NCI-H2029 (cell line): ENCODE data around the gene TMC3.
A peak's percentile ranks its signal among the peaks of the same experiment; 100 is the strongest.
"Not testable (repeated sequence)": the region's sequence is repeated elsewhere in the genome, so short reads cannot be mapped to it uniquely, and the experiment has no call there.

Experiments used
- DNase-seq: peaks from one replicate; lab custom pipeline; 2025; lab: John Stamatoyannopoulos, UW

TMC3 gene

DNA sequence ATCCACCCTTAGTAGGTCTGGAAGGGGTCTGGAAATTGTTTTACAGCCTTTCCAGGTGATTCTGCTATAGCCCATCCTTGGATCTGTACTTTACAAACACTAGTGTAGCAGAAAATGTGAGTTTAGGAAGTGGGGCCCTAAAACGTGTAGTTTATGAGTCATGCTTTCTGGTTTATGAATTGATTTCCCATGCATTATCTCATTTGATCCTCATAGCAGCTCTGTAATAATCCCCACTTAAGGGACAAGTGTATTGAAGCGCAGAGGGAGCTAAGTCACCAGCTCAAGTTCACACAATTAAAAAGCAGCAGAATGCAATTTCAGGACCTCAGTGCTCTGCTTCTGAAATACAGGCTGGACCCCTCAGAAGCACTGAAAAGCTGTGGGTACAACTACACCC, 27.4 kb downstream of the TMC3 start:
- no peak for DNase-seq

DNA sequence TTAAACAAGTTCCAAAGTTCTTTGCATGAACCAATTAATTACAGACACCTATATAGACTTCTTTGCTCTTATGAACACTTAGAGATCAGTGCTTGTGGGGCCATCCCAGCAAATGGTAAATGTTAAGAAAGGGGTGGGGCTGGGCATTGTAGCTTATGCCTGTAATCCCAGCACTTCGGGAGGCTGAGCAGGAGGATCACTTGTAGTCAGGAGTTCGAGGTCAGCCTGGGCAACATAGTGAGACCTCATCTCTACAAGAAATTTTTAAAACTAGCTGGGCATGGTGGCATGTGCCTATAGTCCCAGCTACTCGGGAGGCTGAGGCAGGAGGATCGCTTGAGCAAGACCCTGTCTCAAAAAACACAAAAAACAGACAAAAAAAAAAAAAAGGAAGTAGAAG, 30.6 kb downstream of the TMC3 start:
- DNase-seq, result no peak

- DNase-seq, result no peak
Observed at GRCh38 chr15:81341351-81341750, 32.7 kb downstream of the TMC3 start.

- DNase-seq, result no peak
Observed at GRCh38 chr15:81339851-81340250, 34.2 kb downstream of the TMC3 start.

GRCh38 chr15:81339321-81339720, 34.7 kb downstream of the TMC3 start:
- no peak for DNase-seq

DNA sequence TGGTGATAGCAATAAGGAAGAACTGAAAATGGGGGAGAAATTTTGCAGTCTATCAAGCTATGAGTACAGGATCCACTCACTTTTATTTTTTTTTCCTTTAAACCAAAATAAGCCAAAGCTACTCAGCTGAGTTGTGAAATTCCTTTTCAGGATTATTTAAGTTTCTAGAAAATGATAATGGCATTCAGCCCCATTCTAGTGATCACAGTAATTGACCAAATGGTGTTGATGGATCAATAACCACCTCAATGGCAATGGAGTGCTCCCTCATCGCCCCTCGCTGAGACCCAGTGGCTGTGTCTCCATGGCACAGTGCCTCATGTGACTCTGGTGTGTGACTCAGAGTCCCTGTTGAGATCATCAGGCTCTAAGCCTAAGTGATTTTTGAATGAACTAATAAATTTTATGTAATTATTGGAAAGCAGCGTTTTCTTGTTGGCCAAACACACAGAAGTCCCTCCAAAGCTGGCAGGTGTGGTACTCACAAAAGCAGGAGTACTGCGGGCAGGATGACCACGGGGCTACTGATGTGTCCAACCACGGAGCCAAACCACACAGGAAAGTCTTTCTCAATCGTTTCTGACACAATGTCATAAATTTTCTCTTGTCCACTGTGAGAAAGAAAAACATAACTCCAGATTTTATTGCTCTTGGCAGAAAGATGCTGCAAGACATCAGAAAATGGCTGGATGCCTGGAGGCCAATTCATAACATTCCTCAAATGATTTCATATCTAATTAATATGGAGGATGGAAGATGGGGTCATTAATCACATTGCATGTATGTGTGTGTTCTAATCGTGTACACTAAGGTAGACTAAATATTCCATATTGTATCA, 35.6 kb downstream of the TMC3 start:
- no peak for DNase-seq

DNA sequence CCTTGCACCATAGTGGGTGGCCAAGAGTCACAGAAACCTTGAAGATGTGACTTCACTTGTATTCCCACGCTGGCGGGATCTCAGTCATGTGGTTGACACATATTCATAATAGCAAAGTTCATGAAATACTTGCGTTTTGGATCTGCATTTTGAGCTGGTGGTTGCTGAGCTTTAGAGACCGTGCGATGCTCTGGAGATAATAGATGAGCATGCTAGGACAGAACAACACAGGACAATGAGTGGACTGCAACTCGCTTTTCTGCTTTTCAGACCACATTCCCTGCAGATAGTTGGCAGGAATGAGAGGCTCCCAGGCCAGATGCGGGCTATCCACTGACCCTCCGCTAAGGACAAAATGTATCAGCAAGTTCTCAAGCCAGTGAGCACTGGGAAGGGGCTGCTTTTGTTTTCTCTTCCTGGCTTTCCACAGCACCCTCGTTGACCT, 36.3 kb downstream of the TMC3 start:
- no peak for DNase-seq

GRCh38 chr15:81337241-81337640, 36.8 kb downstream of the TMC3 start:
- DNase-seq, result no peak

DNA sequence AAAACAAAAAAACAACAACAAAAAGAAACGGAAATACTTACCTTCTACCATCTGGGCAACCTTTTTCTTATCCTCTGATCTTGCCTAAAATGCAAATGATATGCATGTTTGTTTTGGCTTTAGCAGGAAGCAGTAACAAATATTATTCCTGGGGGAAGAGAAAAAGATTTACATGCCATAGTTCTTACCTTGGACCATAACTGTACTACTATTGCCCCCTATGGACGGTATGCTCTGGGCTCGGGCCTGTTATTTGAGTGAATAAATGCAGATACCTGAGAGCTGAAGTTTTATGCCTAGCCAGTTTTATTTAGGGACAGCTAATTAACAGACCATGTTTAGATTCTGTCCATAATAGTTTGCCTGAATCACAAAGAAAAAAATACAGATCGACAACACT, 37.4 kb downstream of the TMC3 start:
- no peak for DNase-seq

DNA sequence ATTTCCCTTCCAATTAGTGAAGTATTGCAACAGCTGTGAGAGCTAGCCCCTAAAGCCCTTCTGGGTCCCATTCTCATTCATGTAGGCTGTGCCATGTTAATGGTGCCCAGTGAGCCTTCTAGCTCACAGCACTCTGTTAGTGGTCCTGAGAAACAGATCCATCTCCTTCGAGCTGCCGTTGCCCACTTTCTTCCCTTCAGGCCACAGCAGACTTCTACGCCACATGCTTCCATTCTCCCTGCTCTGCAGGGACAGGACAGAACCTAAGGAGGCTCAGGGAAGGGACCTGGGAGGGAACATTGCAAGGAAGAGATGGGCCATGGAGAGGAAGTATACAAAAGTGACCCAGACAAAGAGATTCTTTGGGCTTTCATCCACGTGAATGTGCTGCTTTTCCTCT, 38.4 kb downstream of the TMC3 start:
- no peak for DNase-seq

DNA sequence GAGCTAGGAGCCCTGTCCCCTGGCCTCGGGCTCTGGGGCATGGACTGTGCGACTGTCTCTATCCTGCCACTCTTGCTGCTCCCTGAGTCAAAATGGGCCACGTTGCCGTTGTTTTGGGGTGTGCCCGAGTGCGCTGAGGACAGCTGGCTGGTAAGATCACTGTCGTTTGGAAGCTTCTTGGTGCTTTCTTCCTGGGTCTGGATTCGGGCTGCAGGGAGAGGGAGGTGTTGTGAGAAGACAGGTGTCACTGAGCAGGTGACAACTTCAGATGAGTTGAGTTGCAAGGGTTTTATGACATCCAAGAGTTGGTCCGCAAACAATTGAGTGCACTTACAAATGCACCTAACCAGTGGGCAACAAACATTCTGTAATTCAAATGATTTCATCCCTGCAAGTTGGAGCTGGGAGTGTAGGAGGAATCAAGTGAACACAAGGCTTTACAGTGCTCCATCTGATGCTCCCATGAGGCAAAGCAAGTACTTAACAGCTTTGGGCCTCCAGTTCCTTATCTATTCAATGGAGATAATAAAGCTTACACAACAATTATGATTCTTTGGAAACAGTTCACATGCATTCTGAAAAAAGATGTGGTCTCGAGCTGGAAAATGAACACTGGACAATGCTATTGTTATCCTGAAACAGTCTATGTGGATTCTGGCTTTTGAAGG, 39.1 kb downstream of the TMC3 start:
- no peak for DNase-seq

DNA sequence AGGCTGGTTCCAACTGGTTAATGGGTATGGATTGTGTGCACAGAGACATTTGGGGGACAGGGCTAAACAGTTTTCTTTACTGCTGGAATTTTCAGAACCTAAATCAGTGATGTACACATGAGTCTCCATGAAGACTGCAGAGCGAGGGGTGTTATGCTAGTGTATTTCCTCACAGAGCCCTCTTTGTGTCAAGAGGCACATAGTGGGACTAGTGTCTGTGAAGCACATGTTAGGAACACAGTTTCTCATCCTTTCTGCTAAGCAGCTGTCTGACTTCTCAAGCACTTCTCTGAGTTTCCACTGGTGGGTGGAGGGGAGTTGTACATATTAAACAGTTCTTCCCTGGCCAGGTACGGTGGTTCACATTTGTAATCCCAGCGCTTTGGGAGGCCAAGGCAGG, 40.6 kb downstream of the TMC3 start:
- DNase-seq, result no peak

GRCh38 chr15:81332326-81332725, 41.7 kb downstream of the TMC3 start:
- DNase-seq, result no peak

DNA sequence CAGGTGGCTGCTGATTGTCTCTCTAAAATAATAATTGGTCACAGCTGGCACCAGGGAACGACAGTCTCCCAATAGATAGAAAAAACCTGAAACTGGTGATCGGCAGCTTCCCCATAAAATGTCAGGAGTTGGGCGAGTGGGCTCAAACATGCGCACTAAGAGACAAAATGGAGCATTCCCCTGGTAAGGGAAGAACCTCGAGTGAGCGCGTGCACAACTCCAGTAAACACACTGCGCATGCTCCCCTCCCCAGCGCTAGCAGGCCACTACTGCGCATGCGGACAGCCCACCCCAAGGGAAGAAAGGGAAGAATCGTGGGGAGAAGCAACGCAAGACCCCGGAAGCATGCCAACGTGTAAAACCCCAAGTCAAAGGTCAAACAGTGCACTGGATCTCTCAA, 42.4 kb downstream of the TMC3 start:
- no peak for DNase-seq

GRCh38 chr15:81331141-81331540, 42.9 kb downstream of the TMC3 start:
- not testable (repeated sequence) for DNase-seq

DNA sequence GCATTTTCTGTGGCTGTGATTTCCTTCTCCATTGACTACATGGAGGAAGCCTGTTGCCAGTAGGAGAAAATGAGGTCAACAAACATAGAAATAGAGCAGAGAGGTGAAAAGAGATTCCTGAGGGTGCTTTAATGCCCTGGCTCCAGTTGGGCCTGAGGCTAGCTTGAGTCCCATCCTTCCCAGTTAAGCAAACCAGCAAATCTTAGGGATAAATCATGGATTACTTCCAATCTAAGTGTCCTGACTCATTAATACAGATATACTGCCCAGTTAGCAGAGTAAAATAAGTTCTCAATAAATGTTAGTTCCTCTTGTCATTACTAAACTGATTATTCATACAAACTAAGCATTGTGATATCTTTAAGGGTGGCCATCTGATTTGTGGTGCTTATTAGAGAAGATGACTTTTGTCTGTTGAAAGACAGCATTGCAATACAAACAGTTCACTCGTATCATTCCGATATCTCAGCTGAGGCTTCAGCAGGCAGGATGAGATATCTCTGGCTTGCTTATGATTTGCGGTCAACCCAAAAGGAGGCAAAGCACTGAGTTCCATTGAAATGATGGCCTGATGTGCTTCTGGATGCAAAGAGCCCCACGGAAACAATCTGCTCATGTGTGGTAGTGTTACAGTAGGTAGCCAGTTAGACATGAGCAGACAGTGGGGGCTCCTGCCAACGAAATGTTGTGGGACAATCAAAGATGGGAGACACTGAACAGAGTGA, 43.5 kb downstream of the TMC3 start:
- no peak for DNase-seq

GRCh38 chr15:81329446-81329845, 44.6 kb downstream of the TMC3 start:
- DNase-seq, result no peak

- no peak for DNase-seq
Observed at GRCh38 chr15:81327516-81327915, 46.5 kb downstream of the TMC3 start.

- no peak for DNase-seq
Observed at GRCh38 chr15:81326466-81327212, 47.4 kb downstream of the TMC3 start.

DNA sequence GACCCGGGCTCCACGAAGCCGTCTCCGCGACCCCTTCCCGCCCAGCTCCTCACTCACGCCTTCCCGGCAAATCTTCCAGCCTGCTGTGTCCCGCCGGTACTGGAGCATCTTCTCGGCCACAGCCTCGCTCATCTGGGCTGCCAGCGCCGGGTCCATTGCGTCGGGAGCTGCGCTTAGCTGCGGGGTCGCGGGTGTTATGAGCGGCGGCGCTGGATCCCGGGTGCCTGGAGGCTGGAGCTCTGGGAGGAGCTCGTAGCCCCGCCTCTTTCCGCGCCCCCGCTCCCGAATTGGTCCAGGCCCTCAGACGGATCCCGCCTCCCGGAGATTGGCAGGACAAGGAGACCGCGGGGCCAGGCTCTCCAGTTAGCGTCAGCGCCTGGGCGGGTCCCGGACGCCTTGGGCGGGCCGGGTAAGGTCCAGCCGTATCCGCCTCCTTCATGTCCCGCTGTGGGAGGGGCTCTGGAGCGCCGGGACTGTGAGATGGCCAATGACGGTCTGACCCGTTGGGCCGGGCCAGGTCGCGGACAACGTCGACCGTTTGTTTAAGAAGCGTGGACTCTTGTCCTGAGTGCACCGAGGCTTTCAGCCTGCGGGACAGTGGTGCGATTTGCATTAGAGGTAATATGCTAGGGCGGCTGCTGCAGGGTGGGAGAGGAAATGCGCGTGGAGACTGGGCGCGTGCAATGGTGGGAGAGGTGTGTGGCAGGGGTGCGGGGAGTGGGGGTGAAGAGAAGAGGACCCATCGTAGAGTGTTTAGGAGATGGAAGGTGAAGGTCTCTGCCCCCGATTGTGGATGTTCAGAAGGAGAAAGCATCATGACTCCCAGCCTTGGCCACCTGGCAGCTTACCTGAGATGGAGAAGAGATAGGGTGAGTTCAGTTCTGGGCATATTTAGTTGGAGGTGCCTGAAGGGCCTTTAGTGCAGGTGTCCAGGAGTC, 49.8 kb downstream of the TMC3 start, which contains the start of gene STARD5:
Gene STARD5 (minus strand): TSS at position 198 of the 938 bp plus-strand sequence. CDS start 42 bp downstream, at position 156.
- peak; percentile 85 for DNase-seq

DNA sequence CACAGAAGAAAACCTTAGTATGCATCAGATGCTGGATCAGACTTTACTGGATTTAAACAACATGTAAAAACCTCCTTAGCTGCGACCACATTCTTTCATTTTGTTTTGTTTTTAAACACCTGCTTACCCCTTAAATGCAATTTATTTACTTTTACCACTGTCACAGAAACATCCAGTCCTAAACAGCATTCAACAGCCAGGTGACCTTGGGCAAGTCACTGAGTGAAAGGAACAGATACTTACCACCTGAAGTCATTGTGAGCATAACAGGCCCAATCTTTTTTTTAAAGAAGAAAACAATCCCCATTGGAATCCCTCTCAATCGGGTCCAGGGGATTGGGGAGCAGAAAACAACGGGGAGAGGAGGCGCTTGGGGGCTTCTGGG, 50.5 kb downstream of the TMC3 start:
- no peak for DNase-seq
